ENCODE measurements around the gene RAPGEF5.

The RAPGEF5 gene

DNA sequence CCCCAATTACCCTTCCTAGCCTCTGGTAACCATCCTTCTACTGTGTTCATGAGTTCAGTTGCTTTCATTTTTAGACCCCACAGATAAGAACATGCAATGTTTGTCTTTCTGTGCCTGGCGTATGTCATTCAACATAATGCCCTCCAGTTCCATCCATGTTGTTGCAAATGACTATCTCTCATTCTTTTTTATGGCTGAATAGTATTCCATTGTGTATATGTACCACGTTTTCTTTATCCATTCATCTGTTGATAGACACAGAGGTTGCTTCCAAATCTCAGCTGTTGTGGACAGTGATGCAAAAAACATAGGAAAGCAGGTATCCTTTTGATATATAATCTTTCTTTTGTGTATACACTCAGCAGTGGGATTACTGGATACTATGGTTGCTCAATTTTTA, 51.2 kb downstream of the RAPGEF5 start:
- no peak for DNase-seq (ENCODE audit: low spot score)

DNA sequence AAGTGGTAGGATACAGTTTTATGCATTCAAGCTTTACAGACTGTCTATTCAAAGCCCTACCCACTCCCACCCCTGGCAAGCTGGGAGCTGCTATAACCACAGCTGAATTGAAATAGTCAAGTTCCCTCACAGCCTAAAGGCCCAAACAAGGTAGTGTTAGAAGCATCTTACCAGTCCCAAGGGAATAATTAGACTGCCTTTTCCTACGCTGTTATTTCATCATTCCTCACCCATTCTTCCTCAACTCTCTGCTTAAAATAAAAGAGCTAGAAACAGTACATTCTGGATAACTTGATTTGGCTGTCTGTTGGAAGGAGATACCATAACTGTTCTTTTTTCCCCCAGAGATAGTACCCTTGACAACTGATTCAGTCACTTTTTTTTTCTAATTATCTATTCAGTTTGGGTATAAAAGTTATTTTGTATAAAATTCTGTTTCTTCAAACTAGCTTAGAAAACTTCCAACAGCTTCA, 54.0 kb downstream of the RAPGEF5 start:
- no peak for DNase-seq (ENCODE audit: low spot score)

DNA sequence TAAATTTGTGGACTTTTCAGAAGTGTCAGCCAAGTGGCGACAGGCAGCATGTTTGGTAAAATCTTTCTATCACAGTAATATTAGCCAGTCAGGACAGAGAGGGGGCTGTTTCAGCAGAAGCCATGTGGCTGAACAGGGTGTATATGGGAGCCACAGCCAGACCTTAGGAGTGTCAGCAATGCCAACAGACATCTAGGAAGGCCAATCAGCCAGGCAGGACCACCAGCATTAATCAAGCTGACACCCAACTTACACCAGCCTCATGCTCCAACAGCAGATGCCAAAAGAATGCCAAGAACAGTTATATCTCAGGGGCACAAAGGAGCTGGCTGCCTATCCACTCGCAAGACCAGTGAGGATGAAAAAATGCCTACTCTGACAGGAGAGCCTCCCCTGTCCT, 54.8 kb downstream of the RAPGEF5 start:
- DNase-seq (ENCODE audit: low spot score), result no peak

DNA sequence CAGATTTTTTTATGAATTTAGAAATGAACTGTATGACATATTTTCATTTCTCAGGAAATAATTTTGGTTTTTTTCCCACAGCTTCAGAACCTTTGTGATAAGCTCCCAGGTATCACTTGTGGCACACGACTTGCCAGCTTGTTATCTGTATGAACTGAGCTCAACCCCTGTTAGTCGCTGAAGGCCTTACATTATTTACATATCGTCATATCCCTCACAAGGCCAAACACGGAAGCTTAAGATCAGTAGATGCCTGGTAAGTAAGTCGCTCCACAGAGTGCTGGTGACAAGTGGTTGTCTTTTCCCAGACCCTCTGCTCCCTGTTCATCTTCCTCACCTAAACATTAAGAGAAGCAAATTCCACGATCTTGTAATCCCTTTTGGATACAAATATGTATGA, 55.2 kb downstream of the RAPGEF5 start:
- no peak for DNase-seq (ENCODE audit: low spot score)

DNA sequence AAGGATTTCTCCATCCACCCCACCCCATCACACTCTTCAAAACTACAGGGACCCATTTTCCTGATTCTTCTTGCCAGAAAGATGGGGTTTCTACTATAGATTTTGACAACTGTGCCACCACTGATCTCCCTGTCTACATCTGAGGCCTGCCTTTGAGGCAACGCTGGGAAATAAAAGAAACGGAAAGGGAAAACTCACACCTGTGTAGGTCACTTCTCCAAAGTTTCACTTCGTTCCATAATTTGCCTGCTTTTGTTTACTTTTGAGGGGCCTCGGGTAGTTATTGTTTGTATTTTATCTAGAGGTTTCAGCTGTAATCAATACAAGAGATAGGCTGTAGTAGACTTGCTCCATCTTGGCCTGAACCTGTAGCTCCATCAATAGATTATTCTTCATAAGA, 56.1 kb downstream of the RAPGEF5 start:
- DNase-seq (ENCODE audit: low spot score), result no peak

DNA sequence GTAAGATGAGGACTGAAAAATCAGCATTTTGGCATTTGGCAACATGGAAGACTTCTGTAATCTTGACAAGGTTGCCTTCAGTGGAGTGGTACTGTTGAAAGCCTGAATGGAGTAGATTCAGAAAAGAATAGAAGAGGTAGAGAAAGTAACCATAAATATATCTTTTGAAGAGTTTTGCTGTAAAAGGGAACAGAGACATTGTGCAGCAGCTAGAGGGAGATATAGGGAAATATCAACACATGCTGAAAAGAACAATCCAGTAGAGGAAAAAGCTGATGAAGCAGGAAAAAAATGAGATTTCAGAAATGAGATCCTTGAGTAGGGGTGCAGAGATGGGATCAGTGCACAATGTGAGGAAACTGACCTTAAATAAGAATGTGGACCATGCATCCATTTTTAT, 60.0 kb downstream of the RAPGEF5 start:
- no peak for DNase-seq (ENCODE audit: low spot score)

DNA sequence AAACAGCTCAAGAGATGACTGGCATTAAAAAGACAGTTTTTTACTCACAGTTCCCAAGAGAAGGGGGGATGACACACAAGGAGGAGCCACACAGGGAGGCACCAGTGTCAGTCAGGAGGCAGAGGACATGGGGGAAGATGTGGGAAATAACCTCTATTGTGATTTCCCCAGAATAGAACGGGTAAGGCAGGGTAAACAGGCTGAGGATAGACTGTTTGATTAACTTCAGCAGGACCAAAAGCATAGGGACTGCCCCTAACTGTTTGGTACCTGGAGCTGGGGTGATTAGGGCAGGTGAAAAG, 60.7 kb downstream of the RAPGEF5 start:
- DNase-seq (ENCODE audit: low spot score), result no peak

DNA sequence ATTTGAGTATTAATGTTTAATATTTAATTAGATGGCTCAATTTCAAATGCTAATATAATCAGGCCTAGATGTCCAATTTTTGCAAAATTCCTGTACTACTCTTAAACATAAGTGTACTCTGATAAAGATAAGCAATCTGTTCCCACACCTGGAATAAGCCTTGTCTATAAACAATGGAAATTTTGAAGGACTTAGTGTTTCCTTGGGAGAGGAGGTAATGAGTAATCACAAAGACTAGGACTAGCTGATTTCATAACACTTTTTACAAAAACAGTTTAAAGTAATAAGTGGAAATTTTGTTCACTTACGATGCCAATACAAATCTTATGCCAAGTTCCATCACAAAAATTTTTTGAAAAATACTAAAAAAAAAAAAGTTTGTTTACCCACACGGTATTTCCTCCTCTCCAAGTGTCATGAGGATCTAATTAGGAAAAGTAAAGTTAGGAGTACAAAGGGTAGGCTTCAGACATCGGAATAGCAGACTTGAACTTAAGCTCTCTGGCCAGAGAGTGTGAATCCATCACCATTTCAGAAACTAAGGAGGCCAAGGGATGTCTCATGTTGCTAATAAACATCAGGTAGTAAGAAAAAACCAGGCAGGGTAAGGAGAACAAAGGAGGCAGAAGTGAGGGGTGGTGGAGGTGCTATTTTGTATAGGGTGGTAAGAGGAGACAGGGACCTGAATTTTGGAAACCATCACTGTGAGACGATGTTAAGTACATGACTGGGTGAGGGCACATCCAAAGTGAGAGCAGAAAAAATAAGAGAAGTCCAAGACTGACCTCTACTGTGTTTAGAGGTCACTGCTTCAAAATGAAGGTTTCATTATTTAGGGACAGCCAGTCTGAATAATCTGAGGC, 61.3 kb downstream of the RAPGEF5 start:
- no peak for DNase-seq (ENCODE audit: low spot score)

DNA sequence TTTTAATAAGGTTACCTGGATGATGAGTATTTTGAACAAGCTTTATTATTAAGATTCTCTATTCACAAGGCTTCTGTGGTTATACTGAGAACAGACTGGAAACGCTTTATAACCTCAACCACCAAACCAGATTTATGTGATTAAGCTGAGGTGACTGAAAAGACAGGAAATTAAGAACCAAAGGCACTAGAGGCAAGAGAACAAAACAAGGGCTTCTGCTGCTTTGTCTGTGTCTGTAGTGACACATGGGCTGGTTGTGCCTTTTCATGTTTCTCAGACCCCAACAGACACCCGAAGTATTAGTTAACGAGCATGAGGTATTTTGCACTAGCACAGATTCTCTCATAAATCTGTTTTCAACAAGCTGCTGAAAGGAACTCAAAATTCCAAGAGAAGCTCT, 64.4 kb downstream of the RAPGEF5 start:
- no peak for DNase-seq (ENCODE audit: low spot score)

DNA sequence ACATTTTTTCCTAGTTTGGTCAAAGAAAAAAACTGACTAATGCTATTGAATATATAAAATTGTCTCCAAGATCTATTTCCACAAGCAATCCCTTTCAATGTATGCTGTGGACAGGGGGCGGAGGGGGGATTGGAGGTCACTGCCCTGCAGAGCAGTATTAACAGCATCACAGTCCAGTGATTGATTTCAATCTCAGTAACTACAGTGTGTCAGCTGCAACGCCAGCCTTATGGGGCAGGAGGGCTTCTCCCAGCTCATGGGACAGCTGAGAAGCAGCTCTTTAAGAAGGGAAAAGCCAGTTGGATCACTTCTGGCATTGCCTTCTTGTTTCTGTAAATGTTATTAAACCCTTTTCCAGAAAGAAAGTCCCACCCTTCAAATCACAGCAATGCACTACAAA, 65.0 kb downstream of the RAPGEF5 start:
- no peak for DNase-seq (ENCODE audit: low spot score)

DNA sequence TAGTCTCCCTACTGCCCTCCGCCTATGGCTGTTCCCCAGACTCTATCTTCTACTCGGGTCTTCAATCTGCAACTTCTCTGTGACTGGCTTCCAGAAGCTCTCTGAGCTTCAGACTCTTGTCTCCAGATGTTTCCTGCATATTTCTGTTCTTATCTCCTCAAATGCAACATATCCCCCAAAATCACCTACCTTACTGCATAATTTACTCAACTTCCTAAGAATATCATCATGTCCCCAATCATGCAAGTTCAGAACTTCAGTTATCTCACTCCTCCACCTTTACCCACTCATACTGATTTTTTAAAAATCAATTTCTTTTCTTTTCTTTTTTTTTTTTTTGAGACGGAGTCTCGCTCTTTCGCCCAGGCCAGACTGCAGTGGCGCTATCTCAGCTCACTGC, 68.8 kb downstream of the RAPGEF5 start:
- DNase-seq (ENCODE audit: low spot score), result no peak

DNA sequence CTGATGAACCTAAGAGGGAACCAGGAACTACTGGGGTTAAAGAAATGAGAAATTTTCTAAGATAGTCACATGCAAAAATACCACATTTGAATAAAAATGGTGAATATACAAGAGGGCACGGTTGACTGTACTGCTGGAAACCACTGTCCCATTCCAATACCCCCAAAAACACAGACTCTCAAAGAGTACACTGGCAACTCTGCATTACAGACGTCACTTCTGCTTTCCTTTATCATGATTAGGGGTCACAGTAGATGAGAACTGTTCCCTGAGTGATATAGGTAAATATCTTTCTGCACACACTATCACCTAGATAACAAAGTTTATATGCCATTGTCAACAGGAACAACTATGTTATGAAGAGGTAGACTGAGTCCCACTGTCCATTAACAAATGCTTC, 69.5 kb downstream of the RAPGEF5 start:
- DNase-seq (ENCODE audit: low spot score), result no peak

DNA sequence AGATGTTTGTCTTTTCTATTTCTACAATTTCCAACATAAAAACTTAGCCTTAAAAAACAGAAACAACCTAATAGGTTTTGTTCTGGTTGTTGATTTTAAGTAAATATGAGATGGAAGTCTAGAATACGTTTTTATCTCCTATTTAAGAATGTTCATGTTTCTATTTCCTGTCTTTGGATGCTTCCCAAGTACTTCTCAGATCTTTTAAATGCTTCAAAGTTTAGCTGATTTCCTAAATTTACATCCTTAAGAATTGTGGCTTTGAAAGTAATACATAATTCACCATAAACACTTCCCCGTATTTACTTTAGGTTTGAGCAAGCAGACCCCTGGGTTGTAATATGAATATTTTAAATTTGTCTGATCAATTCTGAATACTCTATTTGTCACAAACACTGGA, 70.5 kb downstream of the RAPGEF5 start:
- no peak for DNase-seq (ENCODE audit: low spot score)

DNA sequence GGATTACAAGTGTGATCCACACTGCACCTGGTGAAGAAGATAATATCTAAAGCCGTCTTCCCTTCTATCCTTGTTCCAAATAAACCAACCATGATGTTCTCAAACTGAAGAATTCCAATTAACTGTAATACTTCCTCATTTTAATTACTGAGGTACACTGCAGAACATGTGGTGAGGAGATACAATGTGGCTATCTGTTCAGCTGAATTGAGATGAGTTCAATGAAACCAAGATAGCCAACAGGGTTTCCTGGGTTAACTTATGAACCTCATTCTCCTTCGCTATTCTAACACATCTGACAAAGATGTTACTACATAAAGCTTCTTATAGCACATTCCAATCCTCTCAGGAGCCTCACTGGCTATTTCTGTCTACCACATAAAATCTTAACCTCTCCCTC, 75.5 kb downstream of the RAPGEF5 start:
- DNase-seq (ENCODE audit: low spot score), result no peak

DNA sequence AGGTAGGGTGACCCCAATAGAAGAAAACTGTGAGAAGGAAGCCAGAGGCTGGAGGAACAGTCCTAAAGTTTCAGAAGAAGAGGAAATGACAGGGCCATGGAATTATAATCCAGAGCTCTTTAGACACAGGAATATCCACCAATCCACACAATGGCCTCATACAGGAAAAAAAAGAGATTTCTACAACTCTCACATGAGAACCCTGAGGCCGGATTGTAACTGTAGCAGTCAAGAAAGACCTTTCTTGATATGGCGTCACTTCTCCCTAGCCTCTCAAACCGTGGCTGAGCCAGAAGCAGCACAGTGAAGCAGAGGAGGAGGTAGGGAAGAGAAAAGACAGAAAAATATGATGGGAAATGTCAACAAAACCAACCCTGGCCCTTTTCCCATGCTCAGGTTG, 76.9 kb downstream of the RAPGEF5 start:
- DNase-seq (ENCODE audit: low spot score), result no peak

DNA sequence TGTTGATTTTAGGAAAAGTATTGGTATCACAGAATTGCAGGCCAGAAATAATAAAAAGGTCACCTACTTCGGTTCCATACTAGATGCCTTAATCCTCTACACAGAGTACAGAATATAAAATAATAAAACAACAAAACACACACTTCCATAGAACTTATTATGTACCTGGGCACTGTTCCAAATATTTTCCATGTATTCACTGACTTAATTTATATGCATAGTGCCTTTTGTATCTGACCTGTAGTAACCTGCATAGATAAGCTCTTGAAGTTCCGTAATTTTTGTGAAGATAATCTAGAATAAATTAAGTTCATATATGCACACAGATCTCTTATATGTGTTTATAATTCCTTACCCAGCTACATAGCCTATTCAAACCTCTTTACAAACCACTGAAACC, 78.3 kb downstream of the RAPGEF5 start:
- DNase-seq (ENCODE audit: low spot score), result no peak

DNA sequence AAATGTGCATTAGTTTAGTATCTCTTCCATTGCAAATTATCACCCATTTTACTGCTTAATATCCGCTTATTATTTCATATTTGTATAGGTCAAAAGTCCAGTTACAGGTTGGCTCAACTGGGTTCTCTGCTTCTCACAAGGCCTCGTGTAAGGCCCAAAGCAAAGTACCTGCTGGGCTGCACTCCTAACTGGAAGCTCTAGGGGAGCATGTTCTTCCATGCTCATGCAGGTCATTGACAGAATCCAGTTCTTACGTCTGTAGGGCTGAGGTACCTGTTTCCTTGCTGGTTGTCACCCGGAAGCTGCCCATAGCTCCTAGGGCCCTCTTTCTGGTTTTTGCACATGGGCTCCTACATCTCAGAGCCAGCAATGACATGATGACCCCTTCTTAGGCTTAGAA, 79.6 kb downstream of the RAPGEF5 start:
- no peak for DNase-seq (ENCODE audit: low spot score)

DNA sequence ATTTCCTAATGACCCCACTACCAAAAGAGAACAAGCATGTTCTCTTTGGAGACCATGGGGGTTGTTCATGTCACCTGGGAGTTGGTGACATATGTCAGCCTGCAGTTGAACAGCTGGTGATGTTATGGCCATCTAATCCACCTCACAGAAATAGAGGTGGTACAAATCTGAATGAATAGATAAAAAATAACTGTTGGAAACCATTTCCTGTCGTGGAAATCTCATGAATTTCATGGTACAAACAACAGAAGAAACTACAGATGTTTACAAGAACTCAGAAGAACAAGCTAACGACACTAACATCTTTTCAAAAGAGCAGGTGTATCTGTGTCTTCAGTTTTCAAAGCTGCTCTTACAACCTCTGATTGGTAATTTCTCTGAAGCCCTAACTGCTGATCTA, 81.3 kb downstream of the RAPGEF5 start:
- no peak for DNase-seq (ENCODE audit: low spot score)

DNA sequence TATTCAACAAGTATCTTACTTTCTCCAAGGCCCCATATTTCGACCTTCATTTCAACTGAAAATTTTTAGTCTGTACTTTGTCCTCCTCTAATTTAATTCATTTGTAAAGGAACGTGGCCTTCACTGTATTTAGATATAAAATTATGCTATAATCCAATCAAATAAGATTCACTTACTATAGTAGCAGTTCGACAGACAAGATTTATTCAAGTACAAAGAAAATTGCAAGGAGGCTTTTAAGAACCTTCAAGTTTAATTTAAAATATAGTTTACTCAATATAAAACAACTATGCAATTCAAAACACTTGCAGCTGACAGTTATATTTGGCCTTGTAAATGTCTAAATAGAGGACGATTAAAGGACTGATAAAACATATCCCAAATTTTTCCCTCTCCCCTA, 85.6 kb downstream of the RAPGEF5 start:
- DNase-seq (ENCODE audit: low spot score), result no peak

DNA sequence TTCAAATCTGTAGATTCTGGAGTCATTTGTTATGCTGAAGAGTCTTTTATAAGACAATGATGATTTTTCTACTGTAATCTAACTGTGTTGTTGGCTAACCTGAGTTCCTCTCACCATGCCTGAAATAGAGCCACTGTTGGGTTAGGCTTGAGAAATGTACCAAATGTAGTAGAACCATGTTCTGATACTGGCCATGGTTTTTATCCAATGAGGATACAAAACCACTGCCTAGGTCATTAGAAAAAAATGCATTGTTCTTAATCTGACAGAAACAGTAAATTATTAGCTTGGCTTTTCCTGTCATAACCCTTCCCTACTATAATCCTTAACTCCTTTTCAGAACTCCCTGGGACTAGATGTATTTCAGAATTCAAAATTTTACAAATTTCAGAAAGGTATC, 86.6 kb downstream of the RAPGEF5 start:
- DNase-seq (ENCODE audit: low spot score), result no peak

DNA sequence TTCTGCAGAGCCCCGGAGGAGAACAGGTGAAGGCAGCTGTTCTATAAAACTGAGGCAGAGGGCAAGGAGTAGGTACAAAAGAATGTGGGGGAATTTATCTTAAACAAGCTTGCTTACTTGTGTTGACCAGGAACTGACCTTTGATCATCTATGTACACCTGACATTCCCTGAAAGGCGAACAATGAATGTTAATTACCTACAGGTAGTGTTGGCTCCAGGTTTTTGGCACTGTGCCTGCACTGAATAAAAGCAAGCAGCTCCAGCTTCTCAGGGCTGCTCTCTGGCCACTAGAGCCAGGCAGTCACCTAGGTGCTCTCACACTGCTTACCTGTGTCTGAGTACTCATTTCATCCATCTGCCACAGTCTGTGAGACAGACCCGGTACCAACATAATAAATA, 87.0 kb downstream of the RAPGEF5 start:
- no peak for DNase-seq (ENCODE audit: low spot score)

DNA sequence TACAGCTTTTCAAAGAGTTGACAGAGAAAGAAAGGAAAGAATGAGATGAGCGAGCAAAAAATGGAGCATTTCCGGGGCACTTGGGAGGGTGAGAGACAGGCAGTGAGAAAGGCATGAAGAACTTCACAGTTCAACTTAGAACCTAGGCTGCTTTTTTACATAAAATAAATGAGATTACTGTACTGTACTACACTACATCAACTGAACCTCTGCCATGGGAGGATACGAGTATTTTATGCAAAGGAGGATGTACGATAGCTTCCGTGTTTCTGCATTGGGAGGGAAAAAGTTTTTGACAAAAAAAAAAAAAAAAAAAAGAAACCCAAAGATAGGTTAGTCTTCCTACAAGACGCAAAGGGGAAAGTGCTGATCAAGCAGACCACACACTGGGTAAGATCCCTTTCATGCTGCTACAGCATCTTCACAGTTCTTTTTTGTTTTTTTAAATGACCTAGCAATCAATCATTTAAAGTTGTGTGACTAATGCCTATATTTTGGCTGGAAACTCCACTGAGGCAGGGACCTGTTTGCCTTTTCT, 88.0 kb downstream of the RAPGEF5 start:
- no peak for DNase-seq (ENCODE audit: low spot score)

DNA sequence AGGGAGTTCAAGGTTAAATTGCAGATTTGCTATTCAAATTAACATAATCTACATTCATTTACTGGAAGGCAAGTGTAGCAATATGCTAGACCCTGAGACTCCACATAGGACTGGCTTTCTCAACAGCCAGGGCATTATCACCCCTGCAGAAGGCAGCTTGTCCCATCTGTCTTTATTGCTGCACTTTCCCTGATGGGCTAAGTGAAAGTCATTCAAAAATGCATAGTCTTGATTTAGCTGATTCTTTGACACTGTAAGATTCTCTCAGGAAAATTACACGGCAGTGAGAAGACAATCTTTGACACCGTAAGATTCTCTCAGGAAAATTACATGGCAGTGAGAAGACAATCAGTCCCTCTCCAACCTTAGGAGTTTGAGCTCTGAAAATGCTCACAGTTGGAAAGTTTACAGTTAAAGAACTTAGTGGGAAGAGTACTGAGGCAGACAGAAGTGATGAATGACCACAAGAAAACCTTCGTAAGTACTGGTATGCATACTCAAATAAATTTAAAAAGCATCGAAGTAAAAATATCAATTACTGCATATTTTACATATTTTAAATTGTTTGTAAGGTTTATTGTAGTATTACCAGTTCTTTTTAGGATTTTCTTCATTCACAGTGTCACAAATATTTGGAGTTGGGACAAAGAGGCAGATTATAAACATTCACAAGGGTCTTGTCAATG, 88.9 kb downstream of the RAPGEF5 start:
- no peak for DNase-seq (ENCODE audit: low spot score)

DNA sequence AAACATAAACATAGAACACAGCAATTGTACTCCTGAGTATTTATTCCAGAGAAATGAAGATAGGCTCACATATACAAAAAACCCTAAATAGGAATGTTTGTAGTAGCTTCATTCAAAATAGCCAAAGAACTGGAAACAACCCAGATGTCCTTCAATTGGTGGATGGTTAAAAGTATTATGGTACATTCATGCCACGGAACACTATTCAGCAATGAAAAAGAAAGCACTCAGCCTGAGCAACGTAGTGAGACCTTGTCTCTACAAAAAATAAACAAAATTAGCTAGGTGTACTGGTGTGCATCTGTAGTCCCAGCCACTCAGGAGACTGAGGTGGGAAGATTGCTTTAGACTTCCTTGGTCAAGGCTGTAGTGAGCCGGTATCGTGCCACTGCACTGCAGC, 94.4 kb downstream of the RAPGEF5 start:
- no peak for DNase-seq (ENCODE audit: low spot score)
